NCI-H2227 (cell line): ENCODE results near the gene AMELX.

ENCODE experiments used
- DNase-seq: peaks from one replicate; lab custom pipeline; 2025; ENCODE audit not compliant: unreplicated experiment; lab: John Stamatoyannopoulos, UW

AMELX gene

GRCh38 chrX:11305641-11306040, 12.4 kb downstream of the AMELX start:
- no peak for DNase-seq

GRCh38 chrX:11309220-11309619, 16.0 kb downstream of the AMELX start:
- DNase-seq: no peak

GRCh38 chrX:11311706-11312105, 18.5 kb downstream of the AMELX start:
- no peak for DNase-seq

- DNase-seq: no peak
These were observed 26.8 kb downstream of the AMELX start for GRCh38 chrX:11319806-11320520.

GRCh38 chrX:11321986-11322385, 28.8 kb downstream of the AMELX start:
- no peak for DNase-seq

- DNase-seq: no peak
These were observed 34.9 kb downstream of the AMELX start for GRCh38 chrX:11328134-11328533.

- DNase-seq: no peak
These were observed 35.8 kb downstream of the AMELX start for GRCh38 chrX:11329021-11329420.

- DNase-seq: no peak
These were observed 38.6 kb downstream of the AMELX start for GRCh38 chrX:11331788-11332187.

GRCh38 chrX:11334165-11334564, 41.0 kb downstream of the AMELX start:
- DNase-seq: no peak

GRCh38 chrX:11336201-11336600, 43.0 kb downstream of the AMELX start:
- DNase-seq: no peak

GRCh38 chrX:11337292-11338009, 44.2 kb downstream of the AMELX start:
- DNase-seq: no peak

- no peak for DNase-seq
These were observed 48.3 kb downstream of the AMELX start for GRCh38 chrX:11341274-11342201.

- DNase-seq: no peak
These were observed 49.5 kb downstream of the AMELX start for GRCh38 chrX:11342673-11343072.

GRCh38 chrX:11346121-11346682, 53.0 kb downstream of the AMELX start:
- DNase-seq: no peak

GRCh38 chrX:11347300-11347699, 54.1 kb downstream of the AMELX start:
- DNase-seq: no peak

GRCh38 chrX:11349020-11349419, 55.8 kb downstream of the AMELX start:
- no peak for DNase-seq

GRCh38 chrX:11349661-11350337, 56.6 kb downstream of the AMELX start:
- DNase-seq: no peak
